GM18498 (cell line): ENCODE measurements around the gene CPOX.
"Not testable (repeated sequence)": the region's sequence is repeated elsewhere in the genome, so short reads cannot be mapped to it uniquely, and the experiment has no call there.

ENCODE experiments used
- ATAC-seq: cut with Tn5 transposase; IDR thresholded peaks from one replicate; pipeline ENCODE4 v1.9.1; 2021; ENCODE audit warnings: mild to moderate bottlenecking, moderate library complexity; ENCODE audit not compliant: unreplicated experiment

CPOX gene

DNA sequence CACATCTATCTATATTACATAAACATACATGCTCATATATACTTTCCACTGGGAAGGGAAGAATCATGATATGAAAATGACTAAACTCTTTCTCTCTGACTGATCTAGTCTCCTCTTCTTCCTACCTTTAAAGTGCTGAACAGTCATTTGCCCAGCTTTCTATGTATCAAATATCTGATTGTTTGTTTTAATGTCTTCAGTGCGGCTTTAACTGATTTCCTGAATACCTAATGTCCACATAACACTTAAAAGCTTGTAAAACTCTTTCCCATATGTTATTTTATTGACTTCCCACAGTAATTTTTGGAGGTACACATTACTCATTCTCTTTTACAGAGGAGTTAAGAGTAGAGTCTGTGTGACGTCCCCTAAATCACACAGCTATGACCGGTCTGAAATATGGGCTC, 28.2 kb downstream of the CPOX start:
- no peak for ATAC-seq

DNA sequence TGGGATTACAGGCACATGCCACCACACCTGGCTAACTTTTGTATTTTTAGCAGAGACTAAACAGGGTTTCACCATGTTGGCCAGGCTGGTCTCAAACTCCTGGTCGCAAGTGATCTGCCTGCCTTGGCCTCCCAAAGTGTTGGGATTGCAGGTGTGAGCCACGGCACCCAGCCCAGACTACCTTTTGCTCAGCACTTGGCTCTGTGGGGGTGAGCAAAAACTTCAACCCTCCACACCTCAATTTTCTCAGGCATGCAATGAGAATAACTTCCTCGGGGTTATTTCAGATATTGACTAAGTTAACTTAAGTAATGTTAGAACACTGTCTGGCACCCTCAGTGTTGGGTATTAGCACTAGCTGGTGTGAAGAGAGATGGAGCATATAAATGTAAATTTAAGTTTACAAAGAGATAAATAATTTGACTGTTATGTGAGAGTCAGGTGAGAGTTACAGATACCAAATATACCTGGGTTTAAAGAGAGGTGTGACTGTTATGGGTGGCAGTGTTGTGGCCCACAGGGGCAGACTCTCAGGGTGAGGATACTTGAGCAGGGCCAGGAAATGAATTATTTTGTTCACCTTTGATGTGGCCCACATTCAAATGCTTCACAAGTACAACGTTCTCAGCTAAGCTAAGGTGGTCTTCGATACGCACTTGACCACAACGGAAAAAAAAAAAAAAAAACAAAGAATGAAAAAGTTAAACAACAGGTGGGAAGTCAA, 29.0 kb downstream of the CPOX start:
- peak; percentile 14 for ATAC-seq

DNA sequence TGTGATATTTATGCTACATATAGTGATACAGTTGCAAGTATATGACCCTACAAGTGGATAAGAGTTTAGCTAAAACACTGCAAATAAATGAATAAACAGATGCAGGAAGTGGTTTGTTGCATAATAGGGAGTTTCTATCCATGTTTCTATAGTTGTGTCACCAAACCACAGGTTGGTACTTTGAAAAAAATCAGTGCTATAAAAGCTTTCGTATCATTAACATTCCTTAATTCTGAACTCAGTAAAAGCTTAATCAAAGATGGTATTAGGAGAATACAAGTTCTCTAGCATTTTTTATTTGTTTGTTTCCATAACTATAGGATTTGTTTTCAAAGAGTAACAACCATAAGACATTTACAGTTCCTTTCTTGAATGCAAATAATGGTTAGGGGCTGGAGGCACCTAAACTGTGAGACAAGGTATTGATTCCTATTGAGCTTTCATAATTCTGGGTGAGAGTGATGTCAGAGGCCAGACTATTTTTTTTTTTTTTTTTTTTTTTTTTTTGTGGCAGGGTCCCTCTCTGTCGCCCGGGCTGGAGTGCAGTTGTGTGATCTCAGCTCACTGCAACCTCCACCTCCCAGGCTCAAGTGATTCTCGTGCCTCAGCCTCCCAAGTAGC, 29.6 kb downstream of the CPOX start:
- peak; percentile 51 for ATAC-seq

DNA sequence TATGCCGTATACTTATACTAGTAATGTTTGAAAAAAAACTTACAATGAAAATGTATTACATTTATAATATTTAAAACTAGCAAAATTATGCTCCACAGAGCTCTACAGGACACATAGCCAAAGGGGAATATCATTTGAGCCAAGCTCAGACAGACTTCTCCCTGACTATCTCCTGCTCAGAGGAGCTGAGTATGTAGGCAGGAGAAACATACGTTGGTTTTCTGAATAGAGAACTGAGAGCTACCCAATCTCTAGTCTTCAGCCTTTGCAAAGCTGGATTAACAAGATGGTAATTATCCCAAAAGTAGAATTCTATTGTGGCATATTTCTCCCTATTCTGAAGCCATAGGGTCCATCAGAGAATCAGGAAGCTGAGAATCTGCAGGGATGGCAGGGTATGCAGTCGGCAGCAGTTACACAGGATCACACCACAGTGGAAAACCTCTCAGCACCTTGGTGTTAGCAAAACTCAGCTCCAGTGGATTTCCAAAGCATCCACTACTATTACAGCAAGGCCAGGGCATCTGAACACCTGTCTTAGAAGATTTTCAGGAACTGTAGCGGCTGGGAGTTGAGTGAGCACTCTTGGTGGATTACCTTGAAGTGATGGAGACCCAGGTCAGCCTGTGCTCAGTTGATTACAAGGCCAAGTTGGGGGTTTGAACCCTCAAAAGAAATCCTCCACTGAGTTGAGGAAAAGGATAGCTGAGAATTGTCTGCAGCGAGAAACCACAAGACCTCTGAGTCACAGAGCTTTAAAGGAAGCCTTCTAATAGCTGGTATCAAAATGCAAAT, 31.5 kb downstream of the CPOX start:
- no peak for ATAC-seq

DNA sequence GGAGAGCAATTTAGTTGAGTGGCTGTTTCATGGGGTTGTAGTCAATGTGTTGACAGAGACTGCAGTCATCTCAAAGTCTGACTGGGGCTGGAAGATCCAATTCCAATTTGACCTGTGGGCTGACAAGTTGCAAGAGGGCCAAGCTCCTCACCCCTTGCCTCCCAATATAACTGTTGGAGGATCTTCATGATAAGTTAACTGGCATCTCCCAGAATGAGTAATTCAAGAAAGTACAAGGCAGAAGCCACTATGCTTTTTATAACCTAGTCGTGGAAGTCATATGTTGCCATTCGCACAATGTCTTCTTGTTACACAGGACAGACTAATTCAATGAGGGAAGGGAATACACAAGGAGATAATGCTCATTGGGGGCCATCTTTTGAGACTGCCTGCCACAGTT, 32.5 kb downstream of the CPOX start:
- ATAC-seq = no peak

DNA sequence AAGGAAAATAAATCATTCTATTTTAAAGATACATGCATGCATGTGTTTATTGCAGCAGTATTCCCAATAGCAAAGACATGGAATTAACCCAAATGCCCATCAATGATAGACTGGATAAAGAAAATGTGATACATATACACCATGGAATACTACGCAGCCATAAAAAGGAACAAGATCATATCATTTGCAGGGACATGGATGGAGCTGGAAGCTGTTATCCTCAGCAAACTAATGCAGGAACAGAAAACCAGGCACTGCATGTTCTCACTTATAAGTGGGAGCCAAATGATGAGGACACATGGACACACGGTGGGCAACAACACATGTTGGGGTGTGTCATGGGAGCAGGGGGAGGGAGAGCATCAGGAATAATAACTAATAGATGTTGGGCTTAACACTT, 33.6 kb downstream of the CPOX start:
- not testable (repeated sequence) for ATAC-seq

DNA sequence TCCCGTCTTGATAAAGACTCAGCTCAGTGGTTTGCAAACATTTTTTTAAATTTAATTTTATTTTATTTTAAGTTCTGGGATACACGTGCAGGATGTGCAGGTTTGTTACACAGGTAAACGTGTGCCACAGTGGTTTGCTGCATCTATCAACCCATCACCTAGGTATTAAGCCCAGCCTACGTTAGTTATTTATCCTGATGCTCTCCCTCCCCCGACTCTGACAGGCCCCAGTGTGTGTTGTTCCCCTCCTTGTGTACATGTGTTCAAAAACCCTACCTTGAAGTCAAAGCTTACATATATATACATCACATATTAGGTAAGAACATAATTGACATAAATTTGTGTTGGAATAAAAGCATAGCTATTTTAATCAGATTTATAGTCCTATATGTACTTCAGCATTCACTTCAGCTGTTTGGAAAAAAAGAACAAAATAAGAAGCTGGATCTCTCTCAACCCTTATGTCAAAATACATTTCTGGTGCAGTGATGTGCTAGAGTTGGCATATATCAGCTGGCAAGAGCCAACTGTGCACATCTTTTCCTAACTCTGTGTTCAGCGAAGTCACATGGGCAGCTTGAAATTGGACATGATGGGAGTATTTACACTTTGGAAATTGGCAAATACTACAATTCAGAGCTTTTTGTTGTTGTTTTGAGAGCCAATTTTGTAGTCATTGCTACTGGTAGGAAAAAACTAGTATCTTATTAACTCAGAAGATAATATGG, 35.1 kb downstream of the CPOX start:
- no peak for ATAC-seq

DNA sequence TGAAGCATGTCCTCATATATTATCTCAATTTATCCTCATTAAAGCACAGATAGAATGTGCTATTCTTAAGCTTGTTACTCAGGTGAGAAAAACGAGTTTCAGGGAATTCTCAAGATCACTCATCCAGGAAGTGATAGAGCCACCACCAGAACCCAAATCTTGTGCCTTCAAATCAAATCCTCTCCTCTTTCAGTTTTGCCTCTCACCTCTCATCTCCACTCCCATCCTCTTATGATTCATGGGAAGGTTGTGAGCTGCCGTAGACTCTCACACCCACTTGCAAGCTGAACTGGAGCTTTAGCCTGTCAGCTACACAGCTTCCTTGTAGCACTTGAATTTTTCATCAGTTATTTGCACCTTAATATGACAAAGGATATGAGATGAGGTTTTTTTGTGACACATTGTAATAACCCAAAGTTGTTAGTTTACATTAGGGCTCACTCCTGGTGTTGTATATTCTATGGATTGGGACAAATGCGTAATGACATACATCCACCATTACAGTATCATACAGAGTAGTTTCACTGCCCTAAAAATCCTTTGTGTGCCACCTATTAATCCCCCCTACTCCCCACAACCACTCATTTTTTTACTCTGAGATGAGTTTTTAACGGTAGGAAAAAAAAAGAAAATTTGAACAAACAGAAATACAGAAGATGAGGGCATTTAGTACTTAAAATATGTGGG, 35.9 kb downstream of the CPOX start:
- peak; percentile 13 for ATAC-seq

DNA sequence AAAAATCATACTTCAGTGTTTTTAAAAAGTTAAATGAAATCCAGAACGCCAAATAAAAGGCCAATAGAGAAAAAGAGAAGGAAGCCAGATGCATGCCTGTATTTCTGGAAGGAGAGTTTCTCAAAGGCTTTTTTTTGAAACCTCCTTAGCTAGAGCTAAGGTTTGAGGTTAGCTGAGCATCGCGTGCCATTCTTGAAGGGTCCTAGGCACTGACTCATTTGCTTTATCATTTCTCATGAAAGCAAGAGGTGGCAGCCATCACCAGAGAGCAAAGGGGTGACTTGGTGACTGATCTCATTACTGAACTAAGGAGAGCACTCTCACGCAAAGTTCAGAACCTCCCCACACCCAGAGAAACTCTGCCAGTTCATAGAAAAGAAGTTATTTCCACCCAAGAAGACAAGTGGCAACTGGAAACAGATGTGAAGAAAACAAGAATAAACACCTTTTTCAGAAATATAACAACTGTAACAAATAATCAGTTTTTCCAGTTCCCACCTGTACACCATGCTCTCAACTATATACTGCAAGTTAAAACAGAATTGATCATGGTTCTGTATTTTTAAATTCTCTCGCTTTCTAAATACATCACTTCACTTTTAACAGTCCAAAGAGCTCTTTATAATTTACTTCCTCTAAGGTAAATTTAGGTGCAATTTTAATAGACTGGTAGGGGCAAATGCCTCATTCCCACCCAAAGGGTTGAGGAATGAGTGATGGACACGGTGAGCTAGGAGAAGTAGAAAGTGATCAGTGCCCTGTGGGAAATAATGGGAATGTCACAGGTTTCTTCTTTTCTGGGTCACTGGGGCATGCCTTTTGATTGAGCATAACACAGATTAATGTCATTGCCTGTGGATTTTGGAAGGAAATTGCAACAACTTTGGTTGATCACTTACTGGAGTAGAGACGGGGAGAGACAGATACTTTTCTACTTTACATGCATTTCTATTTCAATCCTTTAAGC, 37.0 kb downstream of the CPOX start:
- ATAC-seq = peak; percentile 78

DNA sequence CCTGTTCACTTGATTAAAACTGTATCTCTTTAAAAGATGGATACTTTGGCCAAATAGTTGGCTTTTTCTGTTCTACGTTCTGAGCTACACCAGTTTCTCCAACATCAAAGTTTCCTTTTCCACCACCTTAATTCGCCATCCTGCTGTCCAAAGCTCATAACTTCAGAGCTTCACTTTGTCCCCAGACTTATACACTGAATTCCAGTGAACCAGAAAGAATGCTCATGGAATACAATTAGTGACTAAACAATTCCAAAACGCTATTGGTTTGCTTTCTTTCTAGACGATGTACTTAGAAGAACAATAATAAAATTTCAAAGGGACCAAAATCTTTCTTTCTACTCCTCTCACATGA, 38.4 kb downstream of the CPOX start:
- ATAC-seq = no peak

DNA sequence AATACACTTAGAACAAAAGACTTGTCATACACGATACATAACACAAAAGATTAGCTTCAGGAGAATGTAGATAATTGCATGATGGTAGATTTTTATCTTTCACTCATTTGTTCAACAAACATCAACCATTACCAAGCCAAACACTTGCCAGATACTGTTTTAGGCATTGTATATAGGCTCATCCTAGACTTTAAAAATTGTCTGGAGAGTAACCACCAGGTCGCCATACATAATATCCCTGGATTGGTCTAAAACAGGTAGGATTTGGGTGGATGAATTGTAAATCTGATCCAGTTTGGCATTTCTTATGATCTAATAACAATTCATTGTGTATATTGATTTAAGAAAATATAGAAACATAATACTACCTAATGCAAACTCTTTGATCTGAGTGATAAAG, 38.8 kb downstream of the CPOX start:
- ATAC-seq = no peak

DNA sequence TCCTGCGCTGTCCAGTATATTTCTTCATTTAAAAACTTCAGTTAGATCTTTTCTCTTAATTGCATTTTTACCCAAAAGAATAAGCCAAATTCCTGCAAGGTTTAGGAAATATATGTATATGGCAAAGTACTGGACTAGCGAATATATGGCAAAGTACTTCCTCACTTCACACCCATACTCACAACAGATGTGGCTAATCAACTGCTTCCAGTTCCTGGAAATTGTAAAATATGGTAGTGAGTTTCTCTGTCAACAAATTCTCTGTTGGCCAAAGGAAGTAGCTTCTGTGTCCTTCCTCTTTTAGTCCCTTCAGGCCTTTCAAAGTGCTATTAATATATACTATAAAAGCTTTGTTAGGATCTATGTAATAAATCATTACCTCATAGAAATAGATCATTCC, 39.7 kb downstream of the CPOX start:
- no peak for ATAC-seq

DNA sequence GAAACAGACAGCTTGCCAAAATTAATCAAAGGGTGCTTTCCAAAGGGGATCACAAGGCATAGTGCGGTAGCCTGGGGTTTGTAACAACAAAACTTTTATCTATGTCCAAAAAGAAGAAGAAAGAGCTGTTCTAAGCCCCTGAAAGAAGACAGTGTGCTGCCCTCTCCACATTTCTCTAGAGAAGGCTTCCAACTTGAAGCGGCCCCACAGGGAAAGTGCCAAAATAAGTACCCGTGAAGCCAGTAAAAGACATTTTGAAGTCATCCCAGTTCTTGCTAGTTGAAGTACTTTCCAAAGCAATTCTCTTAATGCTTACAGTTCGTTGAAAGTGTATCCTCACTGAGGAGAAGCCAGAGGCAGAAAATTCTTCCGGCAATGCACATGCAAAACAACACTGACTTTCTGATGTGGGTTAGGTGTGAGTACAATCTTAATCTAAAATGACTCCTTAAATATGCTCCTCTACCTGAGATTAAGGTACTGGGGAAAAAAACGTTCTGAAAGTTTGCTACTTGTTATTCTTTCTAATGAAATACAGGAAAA, 40.3 kb downstream of the CPOX start:
- ATAC-seq = no peak

DNA sequence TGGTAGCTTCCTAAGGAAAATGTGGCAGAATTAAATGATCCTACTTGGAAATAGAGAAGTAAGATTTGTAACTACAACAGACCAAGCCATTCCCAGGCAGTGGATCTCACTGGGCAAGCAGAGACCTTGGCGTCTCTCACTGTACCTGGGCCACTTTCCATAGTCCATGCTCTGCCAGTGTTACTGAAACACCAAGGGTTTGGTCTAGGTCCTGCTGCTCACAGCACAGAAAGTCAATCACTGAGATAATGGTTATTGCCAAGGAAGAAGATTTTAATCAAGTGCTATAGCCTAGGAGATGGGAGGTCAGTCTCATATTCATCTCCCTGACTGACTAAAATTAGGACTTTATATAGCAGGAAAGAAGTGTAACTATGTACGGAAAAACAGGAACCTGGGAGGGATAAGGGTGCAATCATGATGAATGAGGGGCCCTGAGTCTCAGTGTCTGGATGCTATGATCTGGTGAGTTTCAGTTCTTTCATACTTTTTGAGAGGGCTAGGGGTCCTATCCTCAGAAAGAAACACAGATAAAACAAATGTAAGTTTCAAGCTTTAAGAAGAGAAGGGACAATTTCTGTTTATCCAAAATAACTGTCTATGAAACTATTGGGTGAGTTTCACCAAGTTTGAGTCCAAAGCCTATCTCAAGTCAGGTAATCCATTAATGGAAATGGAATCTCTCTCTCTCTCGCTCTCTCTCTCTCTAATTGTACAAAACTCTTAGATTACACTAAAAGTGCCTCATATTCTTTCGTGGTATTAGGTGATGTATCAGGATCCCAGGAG, 41.0 kb downstream of the CPOX start:
- no peak for ATAC-seq

DNA sequence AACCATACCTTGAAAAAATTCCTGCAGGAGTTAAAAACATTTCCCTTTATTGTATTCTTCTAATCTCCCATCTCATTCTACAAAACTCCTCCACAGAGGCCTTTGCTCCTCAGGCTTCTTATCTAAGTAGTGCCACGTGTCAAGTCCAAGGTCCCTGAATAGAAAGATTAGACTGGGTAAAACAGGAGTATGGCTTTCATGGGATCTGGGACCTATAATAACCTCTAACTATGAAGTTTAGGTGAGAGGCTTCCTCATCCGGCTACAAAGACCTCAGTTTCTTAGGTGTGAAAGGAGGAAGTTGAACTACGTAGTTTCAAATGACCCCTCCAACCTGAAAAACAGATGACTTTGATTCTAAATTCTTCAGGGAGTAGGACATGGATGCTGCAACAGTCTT, 41.7 kb downstream of the CPOX start:
- ATAC-seq = no peak

DNA sequence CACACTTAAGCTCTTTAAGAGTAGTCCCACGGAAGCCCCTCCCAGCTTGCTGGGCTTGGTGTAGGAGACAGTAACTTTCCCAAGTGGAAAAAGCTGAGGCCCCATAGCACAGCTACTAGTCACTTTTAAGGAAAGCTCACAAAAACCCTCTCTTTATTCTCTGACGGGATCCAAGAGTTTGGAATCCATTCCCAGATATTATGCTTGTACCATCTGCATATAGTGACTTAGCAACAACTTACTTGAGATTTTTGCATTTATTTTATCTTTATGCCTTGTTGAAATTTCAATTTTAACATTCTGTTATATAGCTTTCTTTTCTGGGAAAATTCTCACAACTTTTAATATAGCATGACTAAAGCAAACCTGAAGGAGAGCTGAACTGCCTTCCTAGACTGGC, 42.2 kb downstream of the CPOX start:
- ATAC-seq = no peak

DNA sequence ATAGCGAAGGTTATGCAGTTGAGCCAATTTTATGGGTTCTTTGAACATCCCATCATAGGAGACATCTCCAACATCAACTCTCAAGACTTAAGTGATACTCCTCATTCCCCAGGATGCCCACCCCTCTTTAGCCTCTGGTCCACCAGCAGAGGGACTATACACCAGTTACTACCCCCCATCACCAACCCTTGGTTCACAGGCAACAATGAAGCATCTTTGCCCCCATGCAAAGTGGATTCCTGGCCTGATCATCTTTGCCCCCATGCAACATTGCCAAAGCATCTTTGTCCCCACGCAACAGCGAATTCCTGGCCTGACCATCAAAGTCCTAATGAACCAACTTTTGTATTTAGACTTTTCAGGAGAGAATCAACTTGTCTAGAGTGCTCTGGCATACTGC, 42.6 kb downstream of the CPOX start:
- no peak for ATAC-seq

DNA sequence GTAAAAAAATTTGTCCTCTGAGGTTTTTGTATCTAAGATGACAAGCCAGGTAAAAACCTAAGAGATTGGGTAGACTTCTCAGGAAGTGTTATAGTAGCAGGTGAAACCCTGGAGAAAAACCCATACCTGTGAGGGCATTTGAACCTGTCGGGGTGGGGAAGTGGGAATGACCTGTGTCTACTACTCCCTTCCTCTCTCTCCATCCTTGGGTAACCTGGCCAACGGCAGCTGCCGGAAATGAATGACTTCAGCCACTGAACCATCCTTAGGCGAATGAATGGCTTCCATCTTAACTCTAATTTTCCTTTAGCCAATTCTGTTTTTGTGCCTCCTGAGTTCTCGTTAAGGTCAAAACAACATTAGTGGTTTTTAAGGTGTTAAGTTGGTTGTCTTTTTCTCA, 44.9 kb downstream of the CPOX start:
- ATAC-seq = no peak

DNA sequence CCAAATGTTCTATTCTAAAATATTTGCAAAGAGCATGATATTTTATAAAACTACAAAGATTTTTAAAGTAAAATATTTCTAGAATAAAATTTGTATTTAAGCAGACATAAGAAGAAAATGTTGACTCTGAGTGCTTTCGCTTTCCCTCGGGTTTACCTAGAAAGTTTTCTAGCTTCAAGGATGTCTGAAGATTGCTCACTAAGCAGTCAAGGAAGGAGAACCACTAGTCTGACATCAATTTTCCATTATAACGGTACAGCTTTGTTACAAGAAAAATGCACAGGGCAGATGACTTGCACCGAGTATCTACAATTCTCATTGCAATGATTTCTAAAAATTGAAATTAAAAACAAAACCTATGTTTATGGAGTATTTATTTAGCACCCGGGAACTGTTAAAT, 47.5 kb downstream of the CPOX start:
- peak; percentile 44 for ATAC-seq
